NCI-H1930 (cell line): ENCODE results near the gene CALML3.

Source experiments
- DNase-seq, 2 experiments: peaks; one replicate each; lab custom pipeline; 2025; lab: John Stamatoyannopoulos, UW

CALML3 gene

DNA sequence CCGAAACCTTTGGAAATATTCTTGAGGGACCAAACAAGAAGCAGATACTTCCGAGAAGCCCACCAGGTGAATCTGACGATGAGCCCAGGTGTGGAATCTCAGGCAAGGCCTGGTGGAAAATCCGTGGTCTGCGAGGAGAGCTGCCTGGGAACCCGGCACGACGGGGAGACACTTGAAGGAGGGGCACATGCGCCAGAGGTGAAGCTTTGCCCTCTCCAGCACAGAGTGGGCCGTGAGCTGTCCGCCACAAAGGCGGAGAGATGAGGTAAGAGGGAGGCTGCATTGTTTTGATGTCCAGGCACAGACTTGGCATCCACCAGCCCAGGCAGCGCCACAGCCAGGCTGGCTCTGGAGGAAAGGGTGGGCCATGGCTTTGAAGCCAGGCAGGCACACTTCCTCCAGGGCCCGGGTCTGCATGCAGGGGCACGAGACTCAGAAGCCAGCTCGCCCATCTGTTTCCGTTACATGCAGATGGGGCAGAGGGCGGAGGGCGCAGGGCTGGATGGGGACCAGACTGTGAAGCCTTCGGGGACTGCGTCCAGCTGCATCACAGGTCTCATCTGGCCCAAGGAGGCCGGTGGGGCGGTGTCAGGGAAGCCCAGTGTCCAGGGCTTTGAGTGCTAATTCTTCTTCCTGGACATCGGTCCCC, 45.4 kb downstream of the CALML3 start:
- no peak for DNase-seq

GRCh38 chr10:5570979-5571810, 46.4 kb downstream of the CALML3 start:
- DNase-seq = no peak

- no peak for DNase-seq
Observed at GRCh38 chr10:5571826-5572225, 47.1 kb downstream of the CALML3 start.

- no peak for DNase-seq
Observed at GRCh38 chr10:5573319-5573950, 48.7 kb downstream of the CALML3 start.

- DNase-seq = no peak
Observed at GRCh38 chr10:5573968-5574641, 49.3 kb downstream of the CALML3 start.

GRCh38 chr10:5574642-5575131, 49.9 kb downstream of the CALML3 start:
- DNase-seq = no peak

DNA sequence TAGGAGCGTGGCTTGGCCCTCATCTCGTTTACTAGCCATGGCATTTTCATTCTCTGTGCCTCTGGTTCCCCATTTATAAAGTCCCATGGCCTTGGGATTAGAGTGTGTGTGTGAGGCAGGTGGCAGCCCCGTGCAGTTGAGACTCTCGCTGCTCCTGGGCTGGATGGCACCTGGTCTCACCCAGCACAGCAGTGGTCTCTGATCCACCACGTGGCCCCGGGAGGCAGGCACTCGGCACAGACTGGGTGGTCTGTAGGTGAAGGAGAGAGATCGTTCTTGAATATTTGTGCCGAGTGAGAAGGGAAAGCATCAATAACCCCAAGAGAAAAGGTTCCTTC, 50.4 kb downstream of the CALML3 start:
- no peak for DNase-seq

DNA sequence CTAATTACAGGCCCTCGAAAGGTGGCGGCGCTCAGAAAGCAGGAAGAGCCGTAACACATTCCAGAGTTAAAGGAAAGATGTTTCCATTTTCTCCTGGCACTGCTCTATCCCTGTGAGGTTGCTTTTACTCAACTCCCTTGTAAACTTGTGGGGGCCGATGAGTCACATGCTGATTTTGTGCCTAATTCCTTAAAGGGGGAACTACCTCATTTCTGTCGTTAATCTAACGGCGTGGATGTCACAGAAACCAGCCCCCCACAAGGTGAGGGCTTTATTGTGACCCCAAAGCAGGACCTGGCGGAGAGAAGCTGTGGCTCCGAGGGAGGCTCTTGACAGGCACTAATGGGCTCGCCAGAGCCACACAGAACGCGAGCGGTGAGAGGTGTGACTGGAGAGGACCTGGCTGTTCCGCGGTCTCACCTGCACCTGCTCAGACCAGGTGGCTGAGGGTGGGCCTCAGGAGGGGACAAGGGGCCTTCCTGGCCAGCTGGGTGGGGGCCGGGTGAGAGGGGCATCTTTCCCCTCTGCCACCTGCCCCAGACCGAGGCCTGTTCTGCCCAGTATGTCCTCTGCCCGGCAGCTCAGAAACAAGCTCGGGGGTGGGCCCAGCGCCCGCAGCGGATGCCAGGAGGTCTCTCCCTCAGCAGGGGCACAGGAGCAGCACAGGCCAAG, 50.9 kb downstream of the CALML3 start:
- DNase-seq = no peak

- no peak for DNase-seq
Observed at GRCh38 chr10:5576154-5576748, 51.5 kb downstream of the CALML3 start.
